K562 treated with DMSO at 1 percent for 4 hours (cell line): ENCODE measurements around the gene SKA2. TPM values are rescaled to one million over a fixed set of nuclear protein-coding genes. Genes with fewer than 3 reads are reported as not detected.

Experiments
- total RNA-seq: library from RNA; unstranded; fragments of 300-600 nt; gene quantifications from 2 replicates; pipeline ENCODE4 v1.2.3, GENCODE V29; 2022; ENCODE audit not compliant: insufficient read depth

The SKA2 gene, protein sequence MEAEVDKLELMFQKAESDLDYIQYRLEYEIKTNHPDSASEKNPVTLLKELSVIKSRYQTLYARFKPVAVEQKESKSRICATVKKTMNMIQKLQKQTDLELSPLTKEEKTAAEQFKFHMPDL
- total RNA-seq, result 39.4 and 46.1 TPM in 2 replicates

DNA sequence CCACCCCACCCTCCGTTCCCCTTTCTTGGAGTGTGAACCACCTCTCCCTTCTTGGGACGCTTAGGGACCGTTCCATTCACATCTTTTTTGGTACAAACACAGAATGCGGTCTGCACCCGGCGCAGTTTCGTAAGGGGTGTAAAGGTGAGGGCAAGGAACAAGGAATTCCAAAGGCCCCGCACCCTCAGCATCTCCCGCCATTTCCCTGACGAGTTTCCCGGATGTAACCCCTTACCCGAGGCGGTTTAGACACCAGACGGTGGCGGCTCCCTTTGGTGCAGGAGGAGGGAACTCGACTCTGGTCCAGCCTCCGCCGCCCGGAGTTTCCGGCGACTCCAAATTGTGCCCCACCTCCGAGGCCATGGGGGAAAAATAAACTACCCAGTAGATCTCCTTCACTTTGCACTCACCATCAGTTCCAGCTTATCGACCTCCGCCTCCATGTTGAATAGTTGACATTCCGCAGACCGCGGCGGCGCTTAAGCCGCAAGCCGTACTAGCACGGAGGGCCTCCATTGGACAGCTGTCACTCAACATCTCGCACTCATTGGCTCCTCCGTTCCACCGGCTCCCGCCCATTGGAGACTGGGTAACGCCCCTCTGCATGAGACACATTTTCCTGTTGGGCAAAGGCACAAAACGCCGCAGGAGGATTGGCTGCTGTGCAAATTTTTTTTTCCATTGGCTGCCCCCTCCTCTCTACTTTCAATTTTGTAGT is at the start of gene SKA2:
TSS of gene SKA2 (minus strand) at position 466 of the 718 bp plus-strand sequence. CDS start at position 443, 23 bp downstream.

DNA sequence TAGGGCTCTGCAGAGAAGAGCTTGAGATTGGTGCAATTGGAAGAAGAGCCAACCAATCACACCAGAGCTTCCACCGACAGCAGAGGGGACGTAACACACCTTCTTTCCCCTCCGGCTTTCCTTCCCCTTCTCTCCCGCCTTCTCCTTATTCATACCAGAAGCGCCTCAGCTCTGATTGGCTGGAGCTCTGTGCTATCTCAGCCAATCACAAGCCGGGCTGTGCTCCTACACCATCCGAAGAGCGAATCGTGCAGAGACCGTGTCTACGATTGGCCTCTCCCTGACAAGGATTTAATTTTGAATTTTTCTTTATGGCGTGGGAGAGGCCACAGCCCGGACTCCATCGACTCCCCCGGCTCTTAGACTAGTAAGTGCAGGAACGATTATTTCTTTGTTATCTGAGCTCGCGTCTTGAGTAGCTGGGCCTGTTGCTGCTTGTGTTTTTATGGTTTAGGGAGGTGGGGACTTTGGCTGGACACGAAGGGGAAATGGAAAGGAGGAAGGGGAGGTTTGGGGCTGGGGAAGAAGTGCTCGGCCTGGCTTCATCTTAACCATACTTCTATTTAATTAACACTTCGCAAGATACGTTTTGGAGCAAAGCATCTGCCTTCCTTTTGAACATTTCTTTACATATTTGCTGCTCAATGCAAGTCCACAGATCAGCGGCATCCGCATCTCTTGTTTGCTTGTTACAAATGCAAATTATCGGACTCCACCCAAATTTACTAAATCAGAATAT is 622 bp upstream of the SKA2 start, which contains the start of gene PRR11:
TSS of gene PRR11 (plus strand) at position 308 of the 739 bp plus-strand sequence. CDS start 14,007 bp downstream, outside the sequence.

DNA sequence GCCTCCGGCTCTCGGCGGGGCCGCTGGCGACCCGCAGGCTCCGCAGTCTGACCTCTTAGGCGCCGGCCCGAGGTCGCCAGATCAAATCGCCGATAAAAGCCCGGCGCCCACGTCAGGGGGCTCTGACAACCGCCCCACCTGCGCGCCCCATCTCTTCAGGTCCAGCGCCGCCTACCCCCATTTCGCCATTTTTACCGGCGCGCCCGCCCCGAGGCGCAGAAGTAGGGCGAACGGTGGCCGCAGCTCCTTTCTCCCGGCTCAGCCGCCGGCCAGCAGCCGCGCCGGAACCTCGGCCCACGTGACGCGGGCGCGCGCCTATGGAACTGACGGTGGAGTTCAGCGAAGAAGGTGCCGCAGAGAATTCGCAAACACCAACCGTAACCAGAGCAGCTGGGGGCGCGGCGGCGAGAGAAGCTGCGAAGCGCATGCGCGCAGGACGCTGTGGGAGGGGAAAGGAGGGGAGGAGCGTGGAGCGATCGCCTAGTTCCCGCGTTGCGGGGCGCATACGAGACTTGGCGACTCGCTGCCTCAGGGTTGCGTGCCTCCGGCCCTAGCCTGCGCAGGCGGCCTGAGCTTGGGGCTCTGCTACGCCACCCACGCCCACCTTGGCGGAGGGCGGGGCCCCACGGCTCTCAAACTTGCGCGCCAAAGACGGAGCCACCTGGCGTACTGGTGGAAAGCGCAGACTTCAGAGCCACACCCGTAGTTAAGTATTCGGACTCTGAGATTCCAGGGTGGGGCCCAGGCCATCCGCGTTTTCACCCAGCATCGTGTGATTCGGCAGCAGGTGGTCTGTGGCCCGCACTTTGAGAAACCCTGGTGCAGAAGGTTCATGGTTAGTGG is 48.3 kb downstream of the SKA2 start, which contains the start of gene TRIM37:
TSS of gene TRIM37 (minus strand) at position 418 of the 843 bp plus-strand sequence. CDS start 419 bp downstream, outside the sequence.

Other genes starting within 250 kb of the SKA2 start
- 14.9 and 21.2 TPM in 2 replicates for gene TRIM37, start 48.3 kb downstream of the SKA2 start, total RNA-seq
- gene PRR11, start 560 bp upstream of the SKA2 start, total RNA-seq, result 35.7 and 38.7 TPM in 2 replicates
- gene SMG8, start 54.8 kb upstream of the SKA2 start, total RNA-seq, result 18.0 and 22.0 TPM in 2 replicates
- gene GDPD1, start 65.3 kb upstream of the SKA2 start, total RNA-seq, result 3.7 and 4.8 TPM in 2 replicates
- 0.18 and 0.29 TPM in 2 replicates for gene YPEL2, start 176.5 kb upstream of the SKA2 start, total RNA-seq